Type B pancreatic cell (in vitro differentiated cells): ENCODE data around the gene SHISA2. TPM values are rescaled to one million over a fixed set of nuclear protein-coding genes. Genes with fewer than 3 reads are reported as not detected.

Source experiments
- DNase-seq: peaks from one replicate; pipeline ENCODE4 v3.0.0; 2021; ENCODE audit warnings: mixed read lengths; ENCODE audit not compliant: unreplicated experiment; ENCODE audit errors: extremely low spot score
- H3K27ac Mint-ChIP-seq: 2 replicates; pipeline ENCODE4 v1.8.0; 2021; ENCODE audit warnings: mild to moderate bottlenecking, mixed read lengths
- H3K27me3 Mint-ChIP-seq: 2 replicates; pipeline ENCODE4 v1.8.0; 2021; ENCODE audit warnings: mixed read lengths
- H3K36me3 Mint-ChIP-seq: 2 replicates; pipeline ENCODE4 v1.8.0; 2021; ENCODE audit warnings: mixed read lengths
- H3K4me1 Mint-ChIP-seq: one replicate; pipeline ENCODE4 v1.8.0; 2021; ENCODE audit warnings: mixed read lengths; ENCODE audit not compliant: unreplicated experiment
- H3K4me3 Mint-ChIP-seq: 2 replicates; pipeline ENCODE4 v1.8.0; 2021; ENCODE audit warnings: mild to moderate bottlenecking, mixed read lengths
- H3K9me3 Mint-ChIP-seq: 2 replicates; pipeline ENCODE4 v1.8.0; 2021; ENCODE audit warnings: mixed read lengths
- CTCF ChIP-seq: fragments of 200-600 bp; sonication (generic); conservative IDR thresholded peaks from 2 replicates; pipeline ENCODE4 v1.5.0; 2021; ENCODE audit warnings: antibody characterized with exemption, mild to moderate bottlenecking
- total RNA-seq: library from RNA; stranded (reverse); gene quantifications from 2 replicates; pipeline ENCODE4 v1.2.1, GENCODE V29; 2021; ENCODE audit warnings: low replicate concordance

The SHISA2 gene
- total RNA-seq, 1 donor from 2014 or later: 25.7 TPM

- no peak for DNase-seq
- Mint-ChIP-seq H3K27me3 (peaks cover 3% of the 10 kb centered on the region), H3K9me3 (no peaks in the 10 kb centered on the region), H3K4me3 (peak overlapping the region; percentile 9), H3K4me1 (peaks cover 74% of the 10 kb centered on the region), H3K27ac (peak overlapping the region; percentile 76), H3K36me3 (no peaks in the 10 kb centered on the region)
- TF ChIP-seq CTCF: no peak
Observed at GRCh38 chr13:26020891-26021290, 30.9 kb downstream of the SHISA2 start.

- peak overlapping the region; percentile 24 for H3K4me3 Mint-ChIP-seq
Observed at GRCh38 chr13:26019881-26020870, 31.6 kb downstream of the SHISA2 start.

GRCh38 chr13:26019251-26019650, 32.6 kb downstream of the SHISA2 start:
- no peak for DNase-seq
- no peak overlapping the region for H3K4me3 Mint-ChIP-seq
- no peaks in the 10 kb centered on the region for H3K36me3 Mint-ChIP-seq
- H3K27ac Mint-ChIP-seq: no peak overlapping the region
- no peak for TF ChIP-seq CTCF
- peaks cover 2% of the 10 kb centered on the region for H3K9me3 Mint-ChIP-seq
- H3K4me1 Mint-ChIP-seq: peaks cover 65% of the 10 kb centered on the region
- no peaks in the 10 kb centered on the region for H3K27me3 Mint-ChIP-seq

More at GRCh38 chr13:26019881-26020870, 31.6 kb downstream of the SHISA2 start:
- TF ChIP-seq CTCF: no peak
- DNase-seq: no peak
- Mint-ChIP-seq H3K36me3 (no peaks in the 10 kb centered on the region), H3K9me3 (no peaks in the 10 kb centered on the region), H3K27ac (peak overlapping the region; percentile 76), H3K4me1 (peaks cover 73% of the 10 kb centered on the region), H3K27me3 (peaks cover under 1% of the 10 kb centered on the region)

- no peak overlapping the region for H3K27ac Mint-ChIP-seq
- H3K4me1 Mint-ChIP-seq: peaks cover 53% of the 10 kb centered on the region
Observed at GRCh38 chr13:26017932-26018665, 33.7 kb downstream of the SHISA2 start.

More at GRCh38 chr13:26017932-26018665, 33.7 kb downstream of the SHISA2 start:
- DNase-seq: no peak
- H3K4me3 Mint-ChIP-seq: no peak overlapping the region
- no peaks in the 10 kb centered on the region for H3K27me3 Mint-ChIP-seq
- H3K36me3 Mint-ChIP-seq: no peaks in the 10 kb centered on the region
- TF ChIP-seq CTCF: no peak
- H3K9me3 Mint-ChIP-seq: peaks cover 6% of the 10 kb centered on the region
